Erythroblast (primary cell): Measurements from ENCODE around the gene RRAS2.

ENCODE experiments used
- GATA1 ChIP-seq: IDR thresholded peaks from 2 replicates; pipeline ENCODE4 v1.6.1; 2011; ENCODE audit warnings: low read depth, mild to moderate bottlenecking, control low read depth, low read length, moderate library complexity
- POLR2A ChIP-seq: IDR thresholded peaks from 2 replicates; pipeline ENCODE4 v1.6.1; 2011; ENCODE audit warnings: mild to moderate bottlenecking, low read length

DNA sequence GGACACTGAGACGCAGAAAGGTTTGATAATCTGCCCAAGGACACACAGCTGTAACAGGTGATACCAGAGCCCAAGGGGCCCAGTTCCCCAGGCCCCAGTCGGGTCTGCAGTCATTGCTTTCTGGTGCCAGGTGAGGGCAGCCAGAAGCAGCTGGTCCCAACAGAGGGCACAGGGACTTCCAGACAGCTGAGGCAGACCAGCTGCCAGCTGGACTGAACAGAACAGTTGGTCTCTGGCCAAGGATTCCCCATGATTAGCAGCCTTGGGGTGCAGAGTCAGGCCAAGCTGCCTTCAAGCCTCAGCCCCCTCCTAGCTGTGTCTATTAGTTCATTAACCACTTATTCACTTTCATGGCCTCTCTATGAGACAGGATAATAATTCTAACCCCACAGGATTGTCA, 105.6 kb downstream of the RRAS2 start:
- TF ChIP-seq POLR2A: no peak
- TF ChIP-seq GATA1: no peak
